IPS-18c (cell line): ENCODE data around the gene GCC2.
"Not testable (repeated sequence)": the region's sequence is repeated elsewhere in the genome, so short reads cannot be mapped to it uniquely, and the experiment has no call there.

Experiments used
- H3K4me3 ChIP-seq: 2 replicates; pipeline ENCODE4 v1.7.0; 2013; ENCODE audit warnings: low read depth, mild to moderate bottlenecking, low read length, moderate library complexity; ENCODE audit not compliant: insufficient read depth
- H3K9me3 ChIP-seq: one replicate; pipeline ENCODE4 v1.6.1; 2013; ENCODE audit warnings: mild to moderate bottlenecking, low read length, moderate library complexity; ENCODE audit not compliant: control insufficient read depth, insufficient read depth

Gene GCC2

DNA sequence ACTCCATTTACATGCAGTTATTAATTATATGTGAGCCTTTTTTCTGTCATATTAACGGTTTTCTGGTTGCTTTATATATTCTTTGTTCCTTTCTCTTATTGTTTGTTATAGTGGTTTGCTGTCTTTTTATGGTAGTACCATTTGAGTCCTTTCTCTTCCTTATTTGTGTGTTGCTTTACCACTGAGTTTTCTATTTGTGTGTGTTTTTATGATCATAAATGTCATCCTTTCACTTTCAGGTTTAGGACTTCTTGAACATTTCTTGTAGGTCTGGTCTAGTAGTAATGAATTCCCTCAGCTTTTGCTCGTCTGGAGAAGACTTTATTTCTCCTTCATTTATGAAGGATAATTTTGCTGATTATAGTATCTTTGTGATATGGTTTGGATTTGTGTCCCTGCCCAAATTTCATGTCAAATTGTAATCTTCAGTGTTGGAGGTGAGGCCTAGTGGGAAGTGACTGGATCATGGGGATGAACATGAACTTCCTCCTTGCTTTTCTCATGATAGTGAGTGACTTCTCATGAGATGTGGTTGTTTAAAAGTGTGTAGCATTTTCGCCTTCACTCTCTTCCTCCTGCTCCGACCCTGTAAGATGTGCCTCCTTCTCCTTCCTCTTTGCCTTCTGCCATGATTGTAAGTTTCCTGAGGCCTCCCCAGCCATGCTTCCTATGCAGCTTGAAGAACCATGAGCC, 11.5 kb downstream of the GCC2 start:
- Histone ChIP-seq H3K9me3 (no peaks in the 10 kb centered on the region), H3K4me3 (no peak overlapping the region)

DNA sequence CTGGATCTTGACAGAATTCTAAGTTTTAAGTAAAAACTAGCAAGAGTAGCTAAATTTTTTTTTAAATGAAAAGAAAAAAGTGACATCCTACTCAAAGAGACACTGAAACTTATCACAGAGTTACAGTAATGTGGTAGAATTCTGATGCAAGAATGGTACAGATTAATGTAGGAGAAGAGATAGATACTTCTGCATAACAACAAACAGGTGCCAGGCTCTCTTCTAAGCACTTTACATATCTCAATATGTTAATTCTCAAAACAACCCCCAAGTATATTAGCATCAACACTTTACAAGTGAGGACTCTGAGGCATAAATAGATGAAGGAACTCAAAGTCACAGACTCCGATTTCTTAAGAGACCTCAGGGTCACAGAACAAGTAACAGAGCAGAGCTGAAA, 28.1 kb downstream of the GCC2 start:
- H3K4me3 ChIP-seq = no peak overlapping the region

GRCh38 chr2:108485253-108485652, 36.2 kb downstream of the GCC2 start:
- Histone ChIP-seq H3K9me3 (no peaks in the 10 kb centered on the region), H3K4me3 (no peak overlapping the region)

More for the DNA sequence above, 28.1 kb downstream of the GCC2 start:
- no peaks in the 10 kb centered on the region for H3K9me3 ChIP-seq

DNA sequence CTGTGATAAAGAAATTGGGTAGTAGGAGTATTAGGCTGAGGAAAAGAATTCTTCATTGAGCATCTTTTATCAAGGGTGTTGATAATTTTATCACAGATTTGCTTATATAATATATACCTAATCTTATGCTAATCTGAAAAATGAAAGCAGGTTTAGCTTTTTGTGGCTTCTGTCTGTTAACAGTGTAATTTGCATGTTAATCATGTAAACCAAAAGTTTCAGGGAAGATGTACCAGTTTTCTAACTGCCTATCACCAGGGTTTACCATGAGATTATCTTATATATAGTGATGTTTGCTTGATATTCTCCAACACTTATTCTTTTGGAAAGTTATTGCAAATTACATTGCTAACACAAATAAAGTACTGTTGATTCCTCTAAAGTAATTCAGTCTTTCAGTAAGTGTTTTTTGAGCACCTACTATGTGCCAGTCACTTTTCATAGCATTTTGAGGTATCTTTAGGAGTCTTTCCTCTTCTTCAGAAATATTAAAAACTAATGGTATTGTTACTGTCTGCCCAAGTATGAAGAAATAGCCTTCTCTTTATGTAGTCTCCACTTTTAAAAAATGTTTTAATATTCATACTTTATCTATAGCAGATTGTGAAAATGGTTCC, 41.6 kb downstream of the GCC2 start:
- no peaks in the 10 kb centered on the region for H3K9me3 ChIP-seq
- H3K4me3 ChIP-seq = no peak overlapping the region

- no peak overlapping the region for H3K4me3 ChIP-seq
- H3K9me3 ChIP-seq = no peaks in the 10 kb centered on the region
Observed at GRCh38 chr2:108491848-108492247, 42.8 kb downstream of the GCC2 start.

GRCh38 chr2:108492364-108492763, 43.4 kb downstream of the GCC2 start:
- H3K4me3 ChIP-seq = no peak overlapping the region
- H3K9me3 ChIP-seq = no peaks in the 10 kb centered on the region

- not testable (repeated sequence) for H3K9me3 ChIP-seq, H3K4me3 ChIP-seq
Observed at GRCh38 chr2:108496167-108496566, 47.2 kb downstream of the GCC2 start.

DNA sequence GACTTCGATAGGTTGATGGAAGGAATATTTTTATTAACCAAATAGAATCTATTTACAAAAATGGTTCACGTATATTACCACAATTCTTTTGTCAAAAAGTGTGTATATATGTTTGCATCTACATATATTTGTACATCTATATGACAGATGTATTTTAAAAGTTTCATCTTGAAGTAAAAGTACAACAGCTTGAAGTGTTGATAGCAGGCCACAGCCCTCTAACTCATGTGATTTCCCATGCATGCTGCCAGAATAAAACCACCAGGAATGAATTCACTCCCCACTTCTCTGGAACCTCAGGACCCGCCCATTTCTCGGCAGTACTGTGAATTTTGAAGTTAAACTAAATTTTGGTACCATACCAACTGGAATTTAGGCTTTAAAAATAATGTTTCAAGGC, 58.6 kb downstream of the GCC2 start:
- H3K9me3 ChIP-seq, H3K4me3 ChIP-seq: not testable (repeated sequence)

GRCh38 chr2:108512431-108512830, 63.4 kb downstream of the GCC2 start:
- H3K4me3 ChIP-seq, H3K9me3 ChIP-seq: not testable (repeated sequence)

DNA sequence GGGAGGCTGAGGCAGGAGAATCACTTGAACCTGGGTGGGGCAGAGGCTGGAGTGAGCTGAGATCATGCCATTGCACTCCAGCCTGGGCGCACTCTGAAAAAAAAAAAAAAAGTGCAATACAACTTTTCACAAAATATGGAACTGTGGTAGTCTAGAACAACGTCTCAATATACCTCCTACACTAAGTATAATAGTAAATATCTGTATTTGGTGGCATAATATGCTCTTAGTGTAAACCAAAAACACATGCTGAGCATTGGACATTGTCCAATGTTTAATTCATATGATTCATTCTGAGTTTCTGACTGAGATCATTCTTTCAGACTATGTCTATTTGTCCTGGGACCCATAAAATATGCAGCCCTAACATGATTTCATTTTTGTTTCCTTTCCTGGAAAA, 65.5 kb downstream of the GCC2 start:
- H3K4me3 ChIP-seq, H3K9me3 ChIP-seq: not testable (repeated sequence)

- not testable (repeated sequence) for H3K9me3 ChIP-seq, H3K4me3 ChIP-seq
Observed at GRCh38 chr2:108524688-108525087, 75.7 kb downstream of the GCC2 start.

DNA sequence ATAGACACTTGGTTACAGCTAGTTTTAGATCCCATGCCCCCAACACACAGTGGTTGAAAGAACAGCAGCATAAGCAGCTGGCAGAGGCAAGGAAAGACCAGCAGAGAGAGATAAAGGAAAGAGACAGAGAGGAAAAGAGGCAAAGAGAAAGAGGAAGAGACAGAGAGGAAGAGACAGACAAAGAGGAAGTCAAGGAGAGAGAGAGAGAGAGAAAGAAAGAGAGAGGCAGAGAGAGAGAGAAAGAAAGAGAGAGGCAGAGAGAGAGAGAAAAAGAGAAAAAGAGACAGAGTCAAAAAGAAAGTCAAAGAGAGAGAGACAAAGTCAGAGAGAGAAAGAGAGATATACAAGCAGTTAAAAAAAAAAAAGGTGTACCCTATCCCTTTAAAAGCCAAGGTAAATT, 76.3 kb downstream of the GCC2 start:
- H3K9me3 ChIP-seq, H3K4me3 ChIP-seq: not testable (repeated sequence)

- Histone ChIP-seq H3K4me3 (no peak overlapping the region), H3K9me3 (no peaks in the 10 kb centered on the region)
Observed at GRCh38 chr2:108531674-108532055, 82.7 kb downstream of the GCC2 start.

GRCh38 chr2:108533832-108534583, 85.0 kb downstream of the GCC2 start, which contains the start of gene LIMS1:
Gene LIMS1 (plus strand): TSS chr2:108534470. CDS start chr2:108534563, 93 bp downstream.
- Histone ChIP-seq H3K9me3 (no peaks in the 10 kb centered on the region), H3K4me3 (peak within 1 kb of the TSS; percentile 77)

DNA sequence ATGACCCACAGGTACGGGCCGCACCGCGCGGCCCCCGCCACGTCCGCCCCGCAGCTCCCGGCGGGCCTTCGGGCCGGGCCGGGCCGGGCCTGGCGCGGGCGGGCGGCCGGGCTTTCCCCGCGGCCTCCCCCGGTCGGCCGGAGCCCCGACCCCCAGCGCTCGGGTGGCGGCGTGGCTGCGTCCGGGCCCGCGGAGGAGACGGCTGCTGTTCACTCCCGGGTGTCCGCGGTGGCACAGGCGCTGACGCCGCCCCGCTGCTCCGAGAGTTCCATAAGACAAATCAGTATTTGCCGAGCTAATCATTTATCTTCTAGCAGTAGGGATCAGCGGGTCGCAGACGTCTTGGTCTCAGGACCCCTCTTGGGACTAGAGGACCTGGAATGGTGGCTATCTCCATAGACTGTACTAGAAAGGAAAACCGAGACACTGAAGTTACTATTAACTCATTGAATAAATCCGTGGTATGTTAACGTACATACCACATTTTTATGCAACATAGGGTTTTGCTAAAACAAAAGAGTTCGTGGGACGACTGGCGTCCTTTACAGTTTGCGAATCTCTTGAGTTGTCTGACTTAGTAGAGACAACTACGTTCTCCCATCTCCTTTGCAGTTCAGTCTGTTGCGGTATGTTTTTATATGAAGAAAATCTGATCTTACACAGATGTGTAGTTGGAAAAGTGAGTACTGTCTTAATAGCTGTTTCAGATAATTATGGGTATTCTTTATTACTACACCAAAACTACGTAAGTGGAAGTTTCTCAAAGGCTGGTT, 85.8 kb downstream of the GCC2 start:
- H3K9me3 ChIP-seq = no peaks in the 10 kb centered on the region
- peak overlapping the region; percentile 72 for H3K4me3 ChIP-seq

- no peaks in the 10 kb centered on the region for H3K9me3 ChIP-seq
- H3K4me3 ChIP-seq = peak overlapping the region; percentile 72
Observed at GRCh38 chr2:108535357-108535631, 86.3 kb downstream of the GCC2 start.

DNA sequence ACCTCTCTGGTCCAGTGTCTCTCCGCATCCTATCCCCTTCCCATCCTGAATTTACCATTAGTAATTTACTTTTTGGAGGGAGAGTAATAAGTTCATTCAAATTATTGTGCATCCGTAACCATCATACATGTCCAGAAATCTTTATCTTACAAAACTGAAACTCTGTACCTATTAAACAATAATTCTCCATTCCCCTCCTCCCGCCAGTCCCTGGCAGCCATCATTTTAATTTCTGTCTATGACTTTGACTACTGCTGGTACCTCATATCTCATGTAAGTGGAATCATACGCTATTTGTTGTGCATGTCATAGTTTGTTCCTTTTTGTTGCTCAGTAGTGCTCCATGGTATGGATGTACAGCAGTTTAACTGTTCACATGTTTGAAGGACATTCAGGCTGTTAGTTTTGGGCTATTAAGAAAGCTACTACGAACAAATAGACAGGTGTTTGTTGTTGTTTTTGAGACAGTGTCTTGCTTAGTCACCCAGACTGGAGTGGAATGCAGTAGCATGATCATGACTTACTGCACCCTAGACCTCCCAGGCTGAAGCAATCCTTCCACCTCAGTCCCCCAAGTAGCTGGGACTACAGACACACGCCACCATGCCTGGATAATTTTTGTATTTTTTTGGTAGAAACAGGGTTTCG, 87.3 kb downstream of the GCC2 start:
- H3K4me3 ChIP-seq = no peak overlapping the region
- H3K9me3 ChIP-seq = no peaks in the 10 kb centered on the region
